ENCODE measurements around the gene OR5L2. TPM values are rescaled to one million over a fixed set of nuclear protein-coding genes. Genes with fewer than 3 reads are reported as not detected.

Gene OR5L2
- total RNA-seq, 1 donor from 2014 or later = not detected

Other genes starting within 250 kb of the OR5L2 start
- gene OR4C11, start 219.6 kb upstream of the OR5L2 start, total RNA-seq = not detected in 2 replicates
- gene OR4P4, start 192.1 kb upstream of the OR5L2 start, total RNA-seq = not detected in 2 replicates
- gene OR4S2, start 178.9 kb upstream of the OR5L2 start, total RNA-seq = not detected in 2 replicates
- gene OR4C6, start 165.0 kb upstream of the OR5L2 start, total RNA-seq = not detected in 2 replicates
- not detected in 2 replicates for gene OR5D13, start 53.8 kb upstream of the OR5L2 start, total RNA-seq
- not detected in 2 replicates for gene OR5D14, start 31.7 kb upstream of the OR5L2 start, total RNA-seq
- not detected in 2 replicates for gene OR5L1, start 15.9 kb upstream of the OR5L2 start, total RNA-seq
- gene OR5D18, start 7.6 kb upstream of the OR5L2 start, total RNA-seq = not detected in 2 replicates
- not detected in 2 replicates for gene OR5D16, start 11.5 kb downstream of the OR5L2 start, total RNA-seq
- not detected in 2 replicates for gene TRIM51, start 56.1 kb downstream of the OR5L2 start, total RNA-seq
- gene OR5W2, start 87.4 kb downstream of the OR5L2 start, total RNA-seq = not detected in 2 replicates
- gene OR5I1, start 109.2 kb downstream of the OR5L2 start, total RNA-seq = not detected in 2 replicates
- gene OR10AG1, start 142.7 kb downstream of the OR5L2 start, total RNA-seq = not detected in 2 replicates
- gene OR5F1, start 167.4 kb downstream of the OR5L2 start, total RNA-seq = not detected in 2 replicates
- not detected in 2 replicates for gene OR5AS1, start 200.4 kb downstream of the OR5L2 start, total RNA-seq